HG03432 (cell line): ENCODE results near the gene USP22.
"Not testable (repeated sequence)": the region's sequence is repeated elsewhere in the genome, so short reads cannot be mapped to it uniquely, and the experiment has no call there.

Source experiments
- ATAC-seq: cut with Tn5 transposase; IDR thresholded peaks from one replicate; pipeline ENCODE4 v1.9.1; 2021; ENCODE audit warnings: mild to moderate bottlenecking, moderate library complexity; ENCODE audit not compliant: unreplicated experiment

The USP22 gene

DNA sequence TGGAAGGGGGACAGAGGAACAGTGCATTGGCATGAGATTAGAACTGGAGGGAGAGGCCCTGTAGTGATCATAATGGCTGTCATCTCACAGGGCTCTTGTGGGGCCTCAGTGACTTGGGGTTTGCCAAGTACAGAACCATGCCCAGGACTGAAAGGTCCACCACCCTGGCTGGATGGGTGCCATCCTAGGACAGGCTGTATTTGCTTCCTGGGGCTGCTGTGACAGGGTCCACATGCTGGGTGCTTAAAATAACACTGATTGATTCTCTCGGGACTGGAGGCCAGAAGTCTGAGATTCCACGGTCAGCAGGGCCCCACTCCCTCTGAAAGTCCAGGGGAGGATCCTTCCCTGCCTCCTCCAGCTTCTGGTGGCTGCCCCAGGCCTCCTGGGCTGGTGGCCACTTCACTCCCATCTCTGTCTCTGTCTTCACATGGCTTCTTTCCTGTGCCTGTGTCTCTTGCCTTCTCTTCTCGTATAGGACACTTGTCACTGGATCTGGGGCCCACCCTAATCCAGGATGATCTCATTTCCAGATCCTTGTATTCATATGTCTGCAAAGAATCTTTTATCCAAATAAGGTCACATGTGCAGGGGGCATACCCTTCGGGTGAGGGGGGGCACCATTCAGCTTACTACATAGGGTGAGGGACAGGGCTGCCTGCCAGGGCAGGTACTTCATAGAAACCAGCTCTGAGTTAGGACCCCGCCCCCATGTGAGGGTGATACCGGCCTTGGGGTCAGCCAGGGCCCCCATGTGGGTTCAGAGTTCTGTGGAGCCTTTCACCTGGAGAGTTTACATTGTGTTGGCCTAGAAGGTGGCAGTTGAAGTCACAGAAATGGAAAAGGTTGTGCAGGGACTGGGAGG is 52.6 kb downstream of the USP22 start:
- ATAC-seq, result no peak

DNA sequence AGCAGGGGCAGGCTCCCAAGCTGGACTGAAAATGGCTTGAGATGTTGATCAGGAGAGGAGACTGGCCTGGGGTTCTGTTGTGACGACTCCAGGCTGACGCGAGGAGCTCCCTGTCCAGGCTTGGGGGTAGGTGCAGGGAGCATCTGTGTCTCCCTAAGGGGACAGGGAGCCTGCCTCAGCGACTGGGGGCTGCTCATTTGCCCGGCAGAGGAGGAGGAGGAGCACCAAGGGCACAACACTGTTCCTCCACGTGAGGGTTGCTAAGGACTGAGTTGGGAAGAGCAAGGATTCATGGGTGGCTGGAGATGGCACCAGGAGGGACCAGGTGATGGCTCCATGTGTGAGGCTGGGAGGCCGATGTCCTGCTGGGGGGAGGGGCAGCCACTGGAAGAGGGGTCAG is 53.3 kb downstream of the USP22 start:
- ATAC-seq, result no peak

DNA sequence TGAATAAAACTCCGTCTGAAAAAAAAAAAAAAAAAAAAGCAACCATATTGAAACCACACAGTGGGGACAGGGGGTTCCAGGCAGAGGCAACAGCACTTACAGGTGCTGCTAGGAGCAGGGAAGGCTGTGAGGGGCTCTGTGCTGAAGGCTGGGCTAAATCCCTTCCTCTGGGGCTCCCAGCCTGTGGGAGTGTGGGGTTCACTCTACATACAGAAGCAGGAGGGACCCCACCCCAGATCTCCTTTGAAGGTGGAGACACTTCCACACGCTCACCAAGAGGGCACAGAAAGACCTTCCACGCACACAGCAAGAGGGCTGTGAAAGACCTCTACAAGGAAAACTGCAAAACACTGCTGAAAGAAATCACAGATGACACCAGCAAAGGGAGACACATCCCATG is 53.9 kb downstream of the USP22 start:
- no peak for ATAC-seq

- ATAC-seq, result no peak
These were observed 54.7 kb downstream of the USP22 start for GRCh38 chr17:20988001-20988636.

GRCh38 chr17:20987511-20987910 is 55.3 kb downstream of the USP22 start:
- no peak for ATAC-seq

GRCh38 chr17:20986767-20987510 is 55.9 kb downstream of the USP22 start:
- no peak for ATAC-seq

DNA sequence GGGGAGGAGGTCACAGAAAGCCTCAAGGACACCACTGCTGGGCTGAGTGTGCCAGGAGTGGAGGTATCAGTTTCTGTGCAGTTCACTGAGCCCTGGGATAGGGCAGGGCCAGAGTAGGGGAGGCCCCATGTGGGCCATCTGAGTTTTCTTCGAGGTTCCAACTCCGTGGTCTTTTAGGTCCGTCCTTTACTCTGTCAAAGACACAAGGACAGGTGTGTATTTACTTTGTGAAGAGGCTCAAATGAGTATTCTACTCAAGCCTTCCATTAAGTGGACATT is 59.5 kb downstream of the USP22 start:
- ATAC-seq, result no peak

- no peak for ATAC-seq
These were observed 60.0 kb downstream of the USP22 start for GRCh38 chr17:20982589-20983358.

GRCh38 chr17:20981046-20981920 is 61.5 kb downstream of the USP22 start:
- no peak for ATAC-seq

- no peak for ATAC-seq
These were observed 63.1 kb downstream of the USP22 start for GRCh38 chr17:20979792-20980083.

GRCh38 chr17:20979007-20979791 is 63.6 kb downstream of the USP22 start:
- not testable (repeated sequence) for ATAC-seq

- not testable (repeated sequence) for ATAC-seq
These were observed 65.1 kb downstream of the USP22 start for GRCh38 chr17:20977609-20978253.

DNA sequence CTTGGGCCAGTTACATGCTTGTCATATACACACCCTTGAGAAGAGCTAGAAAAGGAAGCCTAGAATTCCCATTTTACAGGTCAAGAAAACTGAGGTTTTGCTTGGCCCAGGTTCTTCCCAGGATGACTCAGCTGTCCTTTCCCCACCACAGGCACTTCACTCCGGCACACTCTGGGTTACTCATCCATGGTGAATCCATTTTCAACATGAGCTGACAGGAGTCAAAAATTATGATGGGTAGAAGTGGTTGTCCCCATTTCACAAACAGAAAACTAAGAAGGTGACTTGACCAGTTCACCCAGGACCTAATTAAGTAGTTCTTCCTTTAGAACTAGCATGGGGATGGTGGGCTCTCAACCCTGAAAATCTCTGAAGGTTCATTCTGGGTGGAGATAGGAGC is 67.2 kb downstream of the USP22 start:
- no peak for ATAC-seq

GRCh38 chr17:20970329-20970728 is 72.5 kb downstream of the USP22 start:
- ATAC-seq, result no peak

DNA sequence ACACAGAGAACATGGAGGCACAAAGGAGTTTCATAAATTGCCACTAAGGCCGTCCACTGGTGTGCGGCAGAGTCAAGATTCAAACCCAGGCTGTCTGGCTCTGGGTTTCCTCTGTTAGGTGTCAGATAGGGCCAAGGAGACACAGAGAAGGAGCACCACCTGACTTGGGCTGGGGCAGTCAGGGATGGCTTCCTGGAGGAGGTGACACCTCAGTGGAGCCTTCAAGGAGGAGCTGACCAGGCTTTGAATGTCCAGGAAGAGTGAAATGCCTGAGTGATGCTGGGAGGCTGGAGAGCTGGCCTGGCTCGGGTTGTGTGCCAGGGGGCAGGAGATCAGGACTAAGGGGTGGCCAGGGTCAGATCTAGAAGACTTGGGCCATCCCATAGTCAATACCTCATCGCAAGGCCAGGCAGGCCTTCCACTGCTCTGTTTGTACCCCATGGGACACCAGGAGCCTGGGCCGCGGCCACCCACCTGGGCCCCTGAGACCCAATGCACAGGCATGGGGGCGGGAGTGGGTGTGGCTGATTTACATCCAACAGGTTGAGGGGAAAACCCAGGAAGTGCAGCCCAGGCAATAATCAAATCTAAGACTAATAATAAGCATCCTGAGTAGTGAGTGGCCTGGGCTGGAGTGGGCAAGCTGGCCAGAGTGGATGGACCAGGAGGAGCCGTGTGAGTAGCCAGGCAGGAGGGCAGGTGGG is 73.7 kb downstream of the USP22 start:
- ATAC-seq, result no peak

DNA sequence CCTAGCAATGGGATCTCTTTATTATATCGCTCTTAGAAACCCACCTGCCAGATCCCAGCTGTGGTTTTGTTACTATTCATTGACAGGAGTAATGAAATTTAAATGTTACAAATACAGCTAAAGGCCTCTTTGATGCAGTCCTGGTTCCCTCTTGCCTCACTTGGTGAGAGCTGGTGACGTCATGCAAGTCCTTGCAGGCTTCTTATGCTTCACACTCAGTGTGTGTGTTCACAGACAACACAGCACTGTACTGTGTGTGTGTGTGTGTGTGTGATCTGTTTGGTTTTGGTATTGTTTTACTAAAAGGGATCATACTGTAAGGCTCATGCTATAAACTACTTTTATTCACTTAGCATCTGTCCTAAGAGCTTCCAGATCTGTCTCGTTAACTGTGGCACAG is 75.0 kb downstream of the USP22 start:
- no peak for ATAC-seq

GRCh38 chr17:20966870-20967269 is 75.9 kb downstream of the USP22 start:
- peak; percentile 68 for ATAC-seq

- ATAC-seq, result no peak
These were observed 77.3 kb downstream of the USP22 start for GRCh38 chr17:20965492-20965891.

DNA sequence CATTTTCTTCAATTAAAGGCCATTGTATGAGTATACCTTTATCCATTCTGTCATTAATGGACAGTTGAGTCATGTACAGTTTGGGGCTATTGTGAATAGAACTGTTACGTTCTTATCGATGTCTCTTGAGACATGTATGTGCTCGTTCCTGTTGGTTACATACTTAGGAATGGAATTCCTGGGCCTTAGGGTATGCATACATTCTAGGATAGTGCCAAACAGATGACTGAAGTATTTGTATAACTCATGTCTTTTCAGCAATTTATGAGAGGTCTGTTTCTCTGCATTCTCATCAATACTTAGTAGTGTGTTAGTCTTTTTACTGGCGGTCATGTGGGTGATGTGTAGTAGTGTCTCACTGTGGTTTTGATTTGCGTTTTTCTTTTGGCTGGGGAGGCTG is 81.2 kb downstream of the USP22 start:
- ATAC-seq, result no peak
